HCT116 (cell line): ENCODE results near the gene AK2. TPM values are rescaled to one million over a fixed set of nuclear protein-coding genes. Genes with fewer than 3 reads are reported as not detected.
A peak's percentile ranks its signal among the peaks of the same experiment; 100 is the strongest.
"Not testable (repeated sequence)": the region's sequence is repeated elsewhere in the genome, so short reads cannot be mapped to it uniquely, and the experiment has no call there.

Experiments
- ATAC-seq: fragments of 200-7000 bp; cut with Tn5 transposase; 2 replicates; pipeline ENCODE4 v1.9.1; 2020; ENCODE audit warnings: mild to moderate bottlenecking, moderate library complexity
- BruUV-seq: library from RNA; stranded (reverse); fragments of 400-500 nt; replicated peaks from 2 replicates; lab custom pipeline; 2021; lab: Mats Ljungman, UMichigan
- CTCF ChIA-PET: fragments of 300-600 bp; sonication (Branson Sonifier 250); formaldehyde crosslinking; loops from one replicate; lab custom pipeline; 2021; ENCODE audit warnings: antibody characterized with exemption; lab: Charles Lee
- POLR2A ChIA-PET: fragments of 300-600, 350-600 bp; sonication (Branson Sonifier 250); formaldehyde crosslinking; loops from one replicate; lab custom pipeline; 2021; ENCODE audit warnings: antibody characterized with exemption; lab: Charles Lee
- RAD21 ChIA-PET, 2 experiments: fragments of 300-600 bp; sonication (Branson Sonifier 250); formaldehyde crosslinking; loops; one replicate each; lab custom pipeline; 2023; ENCODE audit warnings: low total read pairs in 2 of 2; ENCODE audit not compliant: uncharacterized antibody in 2 of 2, unreplicated experiment in 2 of 2, low non-redundant PET in 1 of 2; lab: Charles Lee
- DNase-seq: peaks from one replicate; pipeline ENCODE4 v3.0.0-alpha.2; 2010; ENCODE audit warnings: low read depth, low spot score
- H2AFZ ChIP-seq: fragments of 200-600 bp; shearing (Covaris generic), sonication (generic); 2 replicates; pipeline ENCODE4 v1.6.1; 2017; ENCODE audit warnings: low read depth, mixed run types, mixed read lengths, antibody characterized with exemption, low read length; ENCODE audit not compliant: poor library complexity, severe bottlenecking
- H3K27ac ChIP-seq: 2 replicates; pipeline ENCODE4 v1.5.1; 2012; ENCODE audit warnings: low read depth, low read length
- H3K27me3 ChIP-seq: fragments of 200-600 bp; sonication (generic); 2 replicates; pipeline ENCODE4 v1.6.1; 2016; ENCODE audit warnings: mixed run types, low read length, mixed read lengths; ENCODE audit not compliant: insufficient read depth
- H3K36me3 ChIP-seq, 2 experiments: fragments of 200-500 bp in 1 of 2; fragments of 200-600 bp in 1 of 2; sonication (Bioruptor generic) in 1 of 2; sonication (generic) in 1 of 2; 2 replicates each; pipeline versions ENCODE4 v1.5.1 to v1.6.1; 2014 to 2016; ENCODE audit warnings: low read length in 2 of 2, inconsistent platforms in 1 of 2, mixed read lengths in 1 of 2, mixed run types in 1 of 2; ENCODE audit not compliant: insufficient read depth in 2 of 2, control insufficient read depth in 1 of 2
- H3K4me1 ChIP-seq, 2 experiments: fragments of 200-600 bp in 1 of 2; sonication (generic) in 1 of 2; 2 replicates each; pipeline versions ENCODE4 v1.5.1 to v1.6.1; 2012 to 2017; ENCODE audit warnings: low read length in 2 of 2, inconsistent platforms in 1 of 2, mild to moderate bottlenecking in 1 of 2, mixed read lengths in 1 of 2, mixed run types in 1 of 2, moderate library complexity in 1 of 2; ENCODE audit not compliant: insufficient read depth in 2 of 2, control insufficient read depth in 1 of 2
- H3K4me2 ChIP-seq: fragments of 200-600 bp; sonication (generic); 2 replicates; pipeline ENCODE4 v1.6.1; 2017; ENCODE audit warnings: mixed run types, low read length, mixed read lengths
- H3K4me3 ChIP-seq, 2 experiments: fragments of 200-600 bp in 1 of 2; sonication (generic) in 1 of 2; replicated peaks in 1 of 2; 2 replicates each; pipeline ENCODE4 v1.5.1; 2011 to 2016; ENCODE audit warnings: low read length in 2 of 2, control low read depth in 1 of 2, low read depth in 1 of 2, mild to moderate bottlenecking in 1 of 2, mixed read lengths in 1 of 2, mixed run types in 1 of 2
- H3K79me2 ChIP-seq: fragments of 200-600 bp; sonication (generic); 2 replicates; pipeline ENCODE4 v1.6.1; 2017; ENCODE audit warnings: mild to moderate bottlenecking, mixed run types, low read length, moderate library complexity, mixed read lengths; ENCODE audit not compliant: insufficient read depth
- H3K9ac ChIP-seq: fragments of 200-600 bp; sonication (generic); 2 replicates; pipeline ENCODE4 v1.6.1; 2016; ENCODE audit warnings: low read length, mixed read lengths
- H3K9me2 ChIP-seq: fragments of 200-600 bp; sonication (generic), shearing (Covaris generic); 2 replicates; pipeline ENCODE4 v1.6.1; 2017; ENCODE audit warnings: mixed run types, mild to moderate bottlenecking, moderate library complexity; ENCODE audit not compliant: insufficient read depth
- H3K9me3 ChIP-seq, 2 experiments: fragments of 200-500 bp in 1 of 2; fragments of 200-600 bp in 1 of 2; sonication (Bioruptor generic) in 1 of 2; sonication (generic) in 1 of 2; 2 replicates each; pipeline ENCODE4 v1.6.1; 2014 to 2017; ENCODE audit warnings: low read length in 2 of 2, mixed read lengths in 2 of 2, inconsistent platforms in 1 of 2, low read depth in 1 of 2, mild to moderate bottlenecking in 1 of 2, mixed run types in 1 of 2, moderate library complexity in 1 of 2; ENCODE audit not compliant: control insufficient read depth in 1 of 2, insufficient read depth in 1 of 2
- H4K20me1 ChIP-seq: fragments of 200-600 bp; sonication (generic), shearing (Covaris generic); 2 replicates; pipeline ENCODE4 v1.6.1; 2017; ENCODE audit warnings: mixed run types, mild to moderate bottlenecking, moderate library complexity; ENCODE audit not compliant: insufficient read depth
- CBX3 ChIP-seq: IDR thresholded peaks from 2 replicates; pipeline ENCODE4 v1.6.1; 2012; ENCODE audit warnings: low read depth
- EGR1 ChIP-seq: IDR thresholded peaks from 2 replicates; pipeline ENCODE4 v1.6.1; 2012; ENCODE audit warnings: low read depth
- FOSL1 ChIP-seq: IDR thresholded peaks from 2 replicates; pipeline ENCODE4 v1.6.1; 2012; ENCODE audit warnings: low read depth
- JUND ChIP-seq: IDR thresholded peaks from 2 replicates; pipeline ENCODE4 v1.6.1; 2012
- POLR2AphosphoS5 ChIP-seq: IDR thresholded peaks from 2 replicates; pipeline ENCODE4 v1.6.1; 2011; ENCODE audit warnings: mild to moderate bottlenecking, low read depth, low read length, moderate library complexity
- RAD21 ChIP-seq: IDR thresholded peaks from 2 replicates; pipeline ENCODE4 v1.6.1; 2012; ENCODE audit warnings: low read depth, mild to moderate bottlenecking
- SP1 ChIP-seq: IDR thresholded peaks from 2 replicates; pipeline ENCODE4 v1.6.1; 2012; ENCODE audit warnings: low read depth
- SRF ChIP-seq: IDR thresholded peaks from 2 replicates; pipeline ENCODE4 v1.6.1; 2012; ENCODE audit warnings: low read depth
- TCF7L2 ChIP-seq: IDR thresholded peaks from 2 replicates; pipeline ENCODE4 v1.7.0; 2011; ENCODE audit warnings: borderline replicate concordance, inconsistent platforms; ENCODE audit not compliant: insufficient read depth, insufficient read length; ENCODE audit errors: extremely low read depth
- YY1 ChIP-seq: IDR thresholded peaks from 2 replicates; pipeline ENCODE4 v1.6.1; 2011; ENCODE audit warnings: low read length, low read depth, moderate library complexity, mild to moderate bottlenecking; ENCODE audit not compliant: insufficient replicate concordance; ENCODE audit errors: extremely low read depth
- ZFX ChIP-seq: fragments of 450-650 bp; IDR thresholded peaks from 2 replicates; pipeline ENCODE4 v1.6.1; 2017
- ZNF274 ChIP-seq: fragments of 200-500 bp; sonication (Bioruptor generic); IDR thresholded peaks from 2 replicates; pipeline ENCODE4 v1.6.1; 2014; ENCODE audit warnings: mild to moderate bottlenecking, low read depth, low read length, inconsistent platforms
- intact Hi-C: fragments of 100-400 bp; cut with micrococcal nuclease; formaldehyde crosslinking; loops from 2 replicates; pipeline ENCODE4 v1.10.0; 2022
- total RNA-seq: library from RNA; stranded (reverse); gene quantifications from one replicate; pipeline ENCODE4 v1.2.1, GENCODE V29; 2021; ENCODE audit not compliant: unreplicated experiment
- TF ChIP-seq, protein P1 (sequence below): IDR thresholded peaks from 2 replicates; pipeline ENCODE4 v1.6.1; 2012; ENCODE audit warnings: low read depth
- TF ChIP-seq, protein P2 (sequence below): IDR thresholded peaks from 2 replicates; pipeline ENCODE4 v1.6.1; 2012
- TF ChIP-seq, protein P3 (sequence below): IDR thresholded peaks from 2 replicates; pipeline ENCODE4 v1.6.1; 2011; ENCODE audit warnings: mild to moderate bottlenecking, low read length, moderate library complexity; ENCODE audit not compliant: insufficient replicate concordance; ENCODE audit errors: extremely low read depth

Gene AK2
- total RNA-seq, 1 experiment from 2014 or later, result 233 TPM

DNA sequence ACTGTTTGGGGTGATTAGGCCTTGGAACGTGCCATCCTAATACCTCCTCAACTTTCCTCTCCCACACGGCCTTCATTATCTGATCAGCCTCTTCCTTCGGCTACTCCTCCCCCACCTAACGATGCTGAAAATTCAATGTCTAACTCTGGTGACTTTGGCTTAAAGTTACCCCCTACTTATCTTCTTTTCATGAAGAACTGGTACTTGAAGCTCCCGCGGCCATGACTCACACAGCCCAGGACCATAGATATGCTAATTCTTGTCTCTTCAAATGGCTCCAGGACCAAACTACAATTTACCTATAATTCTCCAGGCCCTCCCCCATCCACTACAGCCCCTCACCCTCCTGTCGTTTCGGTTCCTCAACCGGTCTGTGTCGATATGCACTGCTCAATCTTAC is 28.6 kb upstream of the AK2 start (continued):
- TF ChIP-seq, protein P1, sequence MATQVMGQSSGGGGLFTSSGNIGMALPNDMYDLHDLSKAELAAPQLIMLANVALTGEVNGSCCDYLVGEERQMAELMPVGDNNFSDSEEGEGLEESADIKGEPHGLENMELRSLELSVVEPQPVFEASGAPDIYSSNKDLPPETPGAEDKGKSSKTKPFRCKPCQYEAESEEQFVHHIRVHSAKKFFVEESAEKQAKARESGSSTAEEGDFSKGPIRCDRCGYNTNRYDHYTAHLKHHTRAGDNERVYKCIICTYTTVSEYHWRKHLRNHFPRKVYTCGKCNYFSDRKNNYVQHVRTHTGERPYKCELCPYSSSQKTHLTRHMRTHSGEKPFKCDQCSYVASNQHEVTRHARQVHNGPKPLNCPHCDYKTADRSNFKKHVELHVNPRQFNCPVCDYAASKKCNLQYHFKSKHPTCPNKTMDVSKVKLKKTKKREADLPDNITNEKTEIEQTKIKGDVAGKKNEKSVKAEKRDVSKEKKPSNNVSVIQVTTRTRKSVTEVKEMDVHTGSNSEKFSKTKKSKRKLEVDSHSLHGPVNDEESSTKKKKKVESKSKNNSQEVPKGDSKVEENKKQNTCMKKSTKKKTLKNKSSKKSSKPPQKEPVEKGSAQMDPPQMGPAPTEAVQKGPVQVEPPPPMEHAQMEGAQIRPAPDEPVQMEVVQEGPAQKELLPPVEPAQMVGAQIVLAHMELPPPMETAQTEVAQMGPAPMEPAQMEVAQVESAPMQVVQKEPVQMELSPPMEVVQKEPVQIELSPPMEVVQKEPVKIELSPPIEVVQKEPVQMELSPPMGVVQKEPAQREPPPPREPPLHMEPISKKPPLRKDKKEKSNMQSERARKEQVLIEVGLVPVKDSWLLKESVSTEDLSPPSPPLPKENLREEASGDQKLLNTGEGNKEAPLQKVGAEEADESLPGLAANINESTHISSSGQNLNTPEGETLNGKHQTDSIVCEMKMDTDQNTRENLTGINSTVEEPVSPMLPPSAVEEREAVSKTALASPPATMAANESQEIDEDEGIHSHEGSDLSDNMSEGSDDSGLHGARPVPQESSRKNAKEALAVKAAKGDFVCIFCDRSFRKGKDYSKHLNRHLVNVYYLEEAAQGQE, result no peak

- H3K4me1 ChIP-seq, RAD21 ChIA-PET, H3K9me2 ChIP-seq, H3K9me3 ChIP-seq, H4K20me1 ChIP-seq, ATAC-seq, DNase-seq, H3K4me3 ChIP-seq, H3K27ac ChIP-seq, intact Hi-C loops, H2AFZ ChIP-seq, H3K9ac ChIP-seq, H3K4me2 ChIP-seq, H3K79me2 ChIP-seq, BruUV-seq, POLR2A ChIA-PET, H3K36me3 ChIP-seq, H3K27me3 ChIP-seq, CTCF ChIA-PET: not testable (repeated sequence)
- peak; percentile 32; the same call in 1 of the 2 replicates for TF ChIP-seq CBX3
These were observed 27.6 kb upstream of the AK2 start for GRCh38 chr1:33064284-33064683.

GRCh38 chr1:33061834-33062233 is 25.2 kb upstream of the AK2 start:
- H2AFZ ChIP-seq, result no peak overlapping the region
- no TSS peak for BruUV-seq
- ATAC-seq (no peak), DNase-seq (no peak)
- no peak overlapping the region for H3K27ac ChIP-seq
- H3K9me3 ChIP-seq, result peaks cover 0 to 5% of the 10 kb centered on the region in 2 experiments; a peak in 1 of 4 replicates
- no peaks in the 10 kb centered on the region for H3K4me1 ChIP-seq
- H3K27me3 ChIP-seq, result no peaks in the 10 kb centered on the region
- intact Hi-C loops, result no loop called here
- H3K4me3 ChIP-seq, result no peak overlapping the region
- no peaks in the 10 kb centered on the region for H3K36me3 ChIP-seq
- H3K4me2 ChIP-seq, result no peak overlapping the region
- RAD21 ChIA-PET, result no interaction called here
- CTCF ChIA-PET, result no interaction called here
- no peak overlapping the region for H3K9ac ChIP-seq
- no peaks in the 10 kb centered on the region for H4K20me1 ChIP-seq
- POLR2A ChIA-PET, result no interaction called here
- no peaks in the 10 kb centered on the region for H3K9me2 ChIP-seq
- no peaks in the 10 kb centered on the region for H3K79me2 ChIP-seq
- no peak for TF ChIP-seq JUND
- no peak for TF ChIP-seq SRF
- TF ChIP-seq ZFX, result no peak
- TF ChIP-seq CBX3, result no peak
- no peak for TF ChIP-seq ZNF274
- TF ChIP-seq, protein P2, sequence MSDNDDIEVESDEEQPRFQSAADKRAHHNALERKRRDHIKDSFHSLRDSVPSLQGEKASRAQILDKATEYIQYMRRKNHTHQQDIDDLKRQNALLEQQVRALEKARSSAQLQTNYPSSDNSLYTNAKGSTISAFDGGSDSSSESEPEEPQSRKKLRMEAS, result no peak
- TF ChIP-seq YY1, result no peak
- TF ChIP-seq, protein P3, sequence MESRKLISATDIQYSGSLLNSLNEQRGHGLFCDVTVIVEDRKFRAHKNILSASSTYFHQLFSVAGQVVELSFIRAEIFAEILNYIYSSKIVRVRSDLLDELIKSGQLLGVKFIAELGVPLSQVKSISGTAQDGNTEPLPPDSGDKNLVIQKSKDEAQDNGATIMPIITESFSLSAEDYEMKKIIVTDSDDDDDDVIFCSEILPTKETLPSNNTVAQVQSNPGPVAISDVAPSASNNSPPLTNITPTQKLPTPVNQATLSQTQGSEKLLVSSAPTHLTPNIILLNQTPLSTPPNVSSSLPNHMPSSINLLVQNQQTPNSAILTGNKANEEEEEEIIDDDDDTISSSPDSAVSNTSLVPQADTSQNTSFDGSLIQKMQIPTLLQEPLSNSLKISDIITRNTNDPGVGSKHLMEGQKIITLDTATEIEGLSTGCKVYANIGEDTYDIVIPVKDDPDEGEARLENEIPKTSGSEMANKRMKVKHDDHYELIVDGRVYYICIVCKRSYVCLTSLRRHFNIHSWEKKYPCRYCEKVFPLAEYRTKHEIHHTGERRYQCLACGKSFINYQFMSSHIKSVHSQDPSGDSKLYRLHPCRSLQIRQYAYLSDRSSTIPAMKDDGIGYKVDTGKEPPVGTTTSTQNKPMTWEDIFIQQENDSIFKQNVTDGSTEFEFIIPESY, result no peak
- no peak for TF ChIP-seq EGR1
- no peak for TF ChIP-seq FOSL1
- TF ChIP-seq POLR2AphosphoS5, result no peak
- no peak for TF ChIP-seq TCF7L2
- TF ChIP-seq SP1, result no peak
- TF ChIP-seq RAD21, result no peak
